SK-N-MC (cell line): Measurements from ENCODE around the gene SESN2.

Source experiments
- DNase-seq: peaks from one replicate; pipeline ENCODE4 v3.0.0-alpha.2; 2011; ENCODE audit warnings: low read depth, low spot score
- H3K27ac ChIP-seq: fragments of 200-600 bp; sonication (generic); 2 replicates; pipeline ENCODE4 v1.5.1; 2016; ENCODE audit warnings: mixed run types
- H3K36me3 ChIP-seq: fragments of 200-600 bp; sonication (generic); 2 replicates; pipeline ENCODE4 v1.6.1; 2017; ENCODE audit warnings: antibody characterized with exemption, low read length, mixed read lengths; ENCODE audit not compliant: insufficient read depth
- H3K4me3 ChIP-seq: fragments of 200-600 bp; sonication (generic); 2 replicates; pipeline ENCODE4 v1.5.1; 2016
- H3K9ac ChIP-seq: fragments of 200-600 bp; sonication (generic); 2 replicates; pipeline ENCODE4 v1.8.0; 2017; ENCODE audit warnings: mixed run types, mixed read lengths; ENCODE audit not compliant: insufficient read length
- H3K9me3 ChIP-seq: fragments of 200-600 bp; sonication (generic); 2 replicates; pipeline ENCODE4 v1.6.1; 2017; ENCODE audit warnings: low read depth, mild to moderate bottlenecking, antibody characterized with exemption, low read length, moderate library complexity, mixed read lengths
- EZH2 ChIP-seq: fragments of 200-600 bp; sonication (generic); IDR thresholded peaks from one replicate; pipeline ENCODE4 v1.6.1; 2017; ENCODE audit warnings: antibody characterized with exemption
- FOXP2 ChIP-seq: optimal IDR thresholded peaks from 2 replicates; pipeline ENCODE3; 2011; ENCODE audit warnings: mild to moderate bottlenecking, moderate library complexity; ENCODE audit not compliant: insufficient read depth; ENCODE audit errors: extremely low read length, control extremely low read depth
- POLR2AphosphoS5 ChIP-seq: IDR thresholded peaks from 2 replicates; pipeline ENCODE4 v1.6.1; 2012; ENCODE audit warnings: mild to moderate bottlenecking, low read depth, low read length, borderline replicate concordance

Gene SESN2

DNA sequence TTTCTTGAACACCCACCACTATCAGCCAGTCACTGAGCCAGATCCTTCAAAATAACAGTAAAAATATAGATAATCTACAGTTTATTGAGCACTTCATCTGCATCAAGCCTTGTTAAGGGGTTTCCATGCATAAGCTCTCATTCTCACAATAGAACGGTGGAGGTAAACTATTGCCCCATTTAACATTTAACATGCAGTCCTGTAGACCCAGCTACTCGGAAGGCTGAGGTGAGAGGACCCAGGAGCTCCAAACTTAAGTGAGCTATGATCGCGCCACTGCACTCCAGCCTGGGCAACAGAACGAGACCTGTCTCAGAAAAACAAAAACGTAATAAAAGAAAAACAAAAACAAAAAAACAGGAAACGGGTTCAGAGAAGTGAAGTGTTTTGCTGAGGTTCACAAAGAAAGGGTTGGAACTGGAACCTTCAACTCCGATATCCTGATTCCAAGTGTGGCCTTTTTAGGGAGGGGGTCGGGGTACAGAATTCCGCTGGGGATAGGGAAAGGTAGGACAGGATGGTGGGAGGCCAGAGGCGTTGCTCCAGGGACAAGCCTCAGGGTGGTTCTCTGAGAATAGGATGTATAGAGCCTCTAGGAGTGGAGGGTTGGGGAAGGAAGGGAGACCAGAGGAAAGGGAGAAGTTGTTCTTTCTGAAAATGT is 11.6 kb upstream of the SESN2 start:
- Histone ChIP-seq H3K9ac (peak overlapping the region; percentile 80), H3K27ac (peak overlapping the region; percentile 98), H3K4me3 (peak overlapping the region; percentile 67), H3K36me3 (no peaks in the 10 kb centered on the region), H3K9me3 (no peaks in the 10 kb centered on the region)
- no peak for TF ChIP-seq POLR2AphosphoS5
- TF ChIP-seq FOXP2: no peak
- no peak for TF ChIP-seq EZH2
- no peak for DNase-seq

DNA sequence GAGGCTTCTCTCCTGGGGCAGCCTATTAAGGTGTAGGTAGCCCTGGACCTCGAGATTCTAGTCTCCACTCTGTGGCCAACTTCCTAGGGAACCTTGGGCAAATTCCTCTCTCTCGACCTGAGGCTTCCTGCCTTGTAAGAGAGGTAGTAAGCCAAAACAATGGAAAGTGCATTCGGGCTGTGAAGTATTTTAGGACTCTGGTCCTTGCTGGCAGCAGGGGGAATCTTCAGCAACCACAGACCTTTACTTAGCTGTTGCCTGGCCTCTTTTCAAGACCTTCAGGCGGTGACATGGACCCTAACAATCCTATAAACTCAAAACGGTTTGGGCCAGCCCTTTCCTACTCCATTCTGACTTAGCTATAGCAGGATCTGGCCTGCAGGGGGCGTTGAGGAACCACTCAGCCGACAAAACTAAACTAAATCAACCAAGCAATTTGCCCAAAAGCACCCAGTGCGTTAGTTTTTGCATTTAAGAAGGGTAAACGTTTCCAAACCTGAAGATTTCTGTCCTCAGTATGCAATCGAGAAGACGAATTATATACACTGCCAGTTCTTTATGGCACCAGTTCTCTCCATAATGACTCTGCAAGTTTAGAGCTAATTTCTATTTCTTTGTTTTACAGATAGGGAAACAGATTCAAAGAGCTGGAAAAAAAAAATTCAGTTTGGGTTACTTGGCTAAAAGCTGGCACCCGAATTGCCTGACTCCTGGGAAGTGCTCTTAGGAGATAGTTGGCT is 10.9 kb upstream of the SESN2 start:
- peak; percentile 83 for DNase-seq
- H3K27ac ChIP-seq: peak overlapping the region; percentile 98
- peak overlapping the region; percentile 80 for H3K9ac ChIP-seq
- H3K9me3 ChIP-seq: no peaks in the 10 kb centered on the region
- peak overlapping the region; percentile 76 for H3K4me3 ChIP-seq
- TF ChIP-seq EZH2 (no peak), FOXP2 (no peak), POLR2AphosphoS5 (no peak)
- H3K36me3 ChIP-seq: no peaks in the 10 kb centered on the region

DNA sequence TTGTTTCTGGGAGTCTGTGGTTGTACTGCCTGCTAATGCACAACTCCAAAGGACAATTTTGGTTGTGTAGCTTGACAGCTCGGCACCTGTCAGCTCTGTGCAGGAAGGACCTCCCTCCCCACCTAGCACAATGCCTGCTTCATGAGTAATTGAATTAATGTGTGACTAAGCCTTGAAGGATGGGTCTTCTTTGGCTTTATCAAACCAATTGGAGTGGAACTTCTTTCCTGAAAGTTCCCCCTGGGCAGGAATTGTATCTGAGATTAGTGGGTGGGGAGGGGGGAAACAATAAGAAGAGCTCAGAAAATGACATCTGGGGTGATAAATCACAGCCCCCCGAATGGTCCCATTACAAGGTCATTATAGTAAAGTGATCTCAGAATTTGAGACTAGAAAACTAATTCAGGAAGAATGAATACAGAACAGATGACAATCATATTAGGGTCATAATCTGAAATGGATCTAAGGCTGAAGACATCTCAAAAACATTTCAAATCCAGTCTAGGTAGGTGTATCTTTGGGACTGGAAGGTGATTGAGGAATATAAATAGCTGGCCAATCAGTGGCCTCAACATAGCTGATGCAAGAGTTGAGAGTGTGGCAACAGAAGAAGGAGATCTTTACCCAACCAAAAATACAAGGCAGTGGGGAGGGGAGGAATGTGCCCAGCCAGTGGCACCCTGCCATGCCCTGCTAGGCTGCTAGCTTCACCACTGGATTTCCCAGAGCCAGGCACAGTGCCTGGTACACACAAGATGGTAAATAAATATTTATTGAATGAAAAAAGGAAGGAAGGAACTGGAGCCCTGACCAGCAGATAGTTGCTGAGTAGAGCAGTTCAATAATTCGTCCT is 10.1 kb upstream of the SESN2 start:
- peak overlapping the region; percentile 76 for H3K4me3 ChIP-seq
- TF ChIP-seq FOXP2 (no peak), EZH2 (no peak), POLR2AphosphoS5 (no peak)
- peak overlapping the region; percentile 80 for H3K9ac ChIP-seq
- no peaks in the 10 kb centered on the region for H3K36me3 ChIP-seq
- no peak for DNase-seq
- H3K9me3 ChIP-seq: no peaks in the 10 kb centered on the region
- H3K27ac ChIP-seq: peak overlapping the region; percentile 98

DNA sequence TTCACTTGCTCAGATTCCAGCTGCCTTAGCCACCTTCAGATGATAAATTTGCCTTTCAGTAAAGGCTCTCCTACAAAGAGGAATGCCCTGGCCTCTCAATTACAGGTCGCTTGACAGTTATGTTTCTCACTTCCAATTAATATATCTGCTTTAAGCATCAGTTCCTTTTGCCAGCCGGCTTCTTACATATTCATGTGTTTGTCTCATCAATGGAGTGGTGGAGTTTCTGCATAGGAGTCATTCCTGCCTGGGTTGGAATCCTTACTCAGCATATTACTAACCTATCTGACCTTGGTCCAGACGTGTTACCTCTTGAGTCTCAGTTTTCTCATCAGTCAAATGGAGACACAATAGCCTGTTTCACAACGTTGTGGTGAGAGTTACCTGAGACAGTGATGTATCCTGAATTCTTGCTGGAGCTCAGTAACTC is 9.4 kb upstream of the SESN2 start:
- Histone ChIP-seq H3K9ac (peak overlapping the region; percentile 80), H3K36me3 (no peaks in the 10 kb centered on the region), H3K4me3 (no peak overlapping the region), H3K9me3 (no peaks in the 10 kb centered on the region), H3K27ac (peak overlapping the region; percentile 98)
- TF ChIP-seq FOXP2: no peak
- TF ChIP-seq POLR2AphosphoS5: no peak
- TF ChIP-seq EZH2: no peak
- DNase-seq: no peak

DNA sequence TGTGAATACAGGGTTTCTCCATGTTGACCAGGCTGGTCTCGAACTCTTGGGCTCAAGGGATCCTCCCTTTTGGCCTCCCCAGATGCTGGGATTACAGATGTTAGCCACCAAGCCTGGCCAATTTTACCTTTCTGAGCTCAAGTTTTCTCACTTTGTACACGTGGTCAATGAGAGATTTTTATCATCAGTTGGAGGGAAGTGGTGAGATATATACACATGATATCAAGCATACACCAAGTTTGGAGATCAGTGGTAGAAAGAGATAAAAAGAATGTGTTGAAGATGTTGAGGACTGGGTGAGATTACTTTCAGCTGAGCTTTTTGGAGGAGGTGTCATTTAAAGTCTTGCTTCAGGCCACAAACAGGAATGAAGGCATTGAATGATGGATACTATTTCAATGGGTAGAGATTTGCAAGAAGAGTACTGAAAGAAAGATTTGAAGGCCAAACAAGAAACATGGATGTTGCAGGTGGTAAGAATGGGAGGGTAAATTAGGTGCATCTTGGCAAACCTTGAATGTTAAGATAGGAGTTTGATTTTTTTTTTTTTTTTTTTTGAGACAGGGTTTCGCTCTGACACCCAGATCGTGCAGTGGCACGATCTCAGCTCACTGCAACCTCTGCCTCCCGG is 3.0 kb upstream of the SESN2 start:
- no peak for TF ChIP-seq EZH2
- TF ChIP-seq POLR2AphosphoS5: no peak
- no peak for TF ChIP-seq FOXP2
- DNase-seq: no peak

DNA sequence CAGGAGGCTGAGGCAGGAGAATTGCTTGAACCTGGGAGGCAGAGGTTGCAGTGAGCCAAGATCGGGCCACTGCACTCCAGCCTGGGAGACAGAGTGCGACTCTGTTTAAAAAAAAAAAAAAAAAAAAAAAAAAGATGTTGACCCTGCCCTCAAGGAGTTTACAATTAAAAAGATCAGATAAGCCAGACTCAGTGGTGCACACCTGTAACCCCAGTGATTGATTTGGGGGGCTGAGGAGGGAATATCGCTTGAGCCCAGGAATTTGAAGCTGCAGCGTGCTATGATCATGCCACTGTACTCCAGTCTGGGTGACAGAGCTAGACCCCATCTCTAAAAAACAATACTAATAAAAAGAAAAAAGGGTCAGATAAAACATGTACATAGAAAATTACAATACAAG is 1.6 kb upstream of the SESN2 start:
- DNase-seq: no peak
- no peak overlapping the region for H3K9ac ChIP-seq
- no peak for TF ChIP-seq FOXP2
- no peak for TF ChIP-seq EZH2
- no peak for TF ChIP-seq POLR2AphosphoS5
- no peak overlapping the region for H3K27ac ChIP-seq
- H3K9me3 ChIP-seq: no peaks in the 10 kb centered on the region
- no peaks in the 10 kb centered on the region; the same call in 1 of the 2 replicates for H3K36me3 ChIP-seq
- H3K4me3 ChIP-seq: no peak overlapping the region

More for the DNA sequence above, 3.0 kb upstream of the SESN2 start:
- H3K9ac ChIP-seq: no peak overlapping the region
- no peak overlapping the region for H3K27ac ChIP-seq
- no peak overlapping the region for H3K4me3 ChIP-seq
- H3K36me3 ChIP-seq: no peaks in the 10 kb centered on the region; the same call in 1 of the 2 replicates
- no peaks in the 10 kb centered on the region for H3K9me3 ChIP-seq

DNA sequence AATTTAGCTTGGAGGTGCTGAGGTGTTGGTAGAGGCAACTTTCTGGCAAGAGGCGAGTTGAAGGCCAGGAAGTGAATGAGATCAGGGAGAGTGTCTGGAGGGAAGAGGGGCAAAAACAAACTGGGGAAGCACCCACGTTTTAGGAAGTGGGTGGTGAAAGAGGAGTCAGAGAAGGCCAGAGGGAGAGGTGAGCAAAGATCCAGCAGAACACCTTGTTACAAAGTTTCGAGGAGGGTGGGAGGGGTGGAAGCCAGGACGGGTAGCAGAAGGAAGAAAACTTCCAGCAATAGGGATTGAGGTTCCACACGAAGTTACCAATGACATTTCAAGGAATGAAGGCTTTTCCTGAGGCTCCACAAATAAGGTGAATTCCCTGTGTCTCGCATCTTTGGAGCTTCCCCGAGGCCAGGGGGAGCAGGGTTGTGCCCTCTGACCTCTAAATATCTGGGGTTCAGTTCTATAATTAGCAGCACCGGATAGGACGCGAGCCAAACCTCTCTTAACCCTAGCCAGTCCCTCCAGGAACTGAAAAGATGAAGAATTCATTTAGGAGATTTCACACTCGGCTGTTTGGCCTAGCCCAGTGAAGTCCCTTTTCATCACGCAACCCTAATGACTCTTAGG is 578 bp upstream of the SESN2 start:
- DNase-seq: no peak
- Histone ChIP-seq H3K4me3 (peak overlapping the region; percentile 96), H3K9ac (peak overlapping the region; percentile 72), H3K36me3 (no peaks in the 10 kb centered on the region; the same call in 1 of the 2 replicates), H3K9me3 (no peaks in the 10 kb centered on the region), H3K27ac (peak overlapping the region; percentile 87)
- TF ChIP-seq POLR2AphosphoS5: no peak
- no peak for TF ChIP-seq FOXP2
- TF ChIP-seq EZH2: no peak
